ENCODE results near the gene ZFPM1.

The ZFPM1 gene

DNA sequence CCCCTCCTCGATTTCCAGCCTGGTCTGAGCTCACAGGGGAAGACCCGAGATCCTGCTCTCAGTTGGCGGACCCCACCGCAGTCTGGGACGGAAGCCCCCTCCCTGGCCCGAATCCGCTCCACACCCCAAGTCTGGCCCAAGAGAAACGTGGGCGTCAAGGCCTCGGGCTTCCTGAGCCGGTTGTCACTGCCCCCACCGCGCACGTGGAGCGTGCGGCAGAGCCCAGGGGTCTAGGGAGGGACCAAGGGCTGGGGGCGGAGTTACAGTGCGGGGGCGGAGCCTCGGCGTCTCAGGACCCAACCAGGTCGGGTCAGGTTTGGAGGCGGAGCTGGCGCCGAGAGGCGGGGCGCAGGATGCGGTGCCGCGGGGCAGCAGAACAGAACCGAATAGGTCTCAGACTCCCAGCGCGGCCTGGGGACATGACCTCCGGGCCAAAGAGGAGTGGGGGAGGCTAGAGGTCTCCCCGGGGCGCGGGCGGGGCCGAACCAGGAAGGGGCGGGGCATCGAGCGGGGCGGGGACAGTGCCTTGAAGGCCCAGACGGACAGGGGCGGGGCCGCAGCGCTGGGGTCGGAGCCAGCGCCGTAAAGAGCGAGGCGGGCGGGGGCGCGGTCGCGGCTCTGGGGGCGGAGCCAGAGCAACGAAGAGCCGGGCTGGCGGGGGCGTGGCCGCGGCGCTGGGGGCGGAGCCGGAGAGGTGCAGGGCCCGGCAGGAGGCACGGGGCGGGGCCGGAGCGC, 431 bp upstream of the ZFPM1 start:
- peak; percentile 54 to 57 for ATAC-seq

DNA sequence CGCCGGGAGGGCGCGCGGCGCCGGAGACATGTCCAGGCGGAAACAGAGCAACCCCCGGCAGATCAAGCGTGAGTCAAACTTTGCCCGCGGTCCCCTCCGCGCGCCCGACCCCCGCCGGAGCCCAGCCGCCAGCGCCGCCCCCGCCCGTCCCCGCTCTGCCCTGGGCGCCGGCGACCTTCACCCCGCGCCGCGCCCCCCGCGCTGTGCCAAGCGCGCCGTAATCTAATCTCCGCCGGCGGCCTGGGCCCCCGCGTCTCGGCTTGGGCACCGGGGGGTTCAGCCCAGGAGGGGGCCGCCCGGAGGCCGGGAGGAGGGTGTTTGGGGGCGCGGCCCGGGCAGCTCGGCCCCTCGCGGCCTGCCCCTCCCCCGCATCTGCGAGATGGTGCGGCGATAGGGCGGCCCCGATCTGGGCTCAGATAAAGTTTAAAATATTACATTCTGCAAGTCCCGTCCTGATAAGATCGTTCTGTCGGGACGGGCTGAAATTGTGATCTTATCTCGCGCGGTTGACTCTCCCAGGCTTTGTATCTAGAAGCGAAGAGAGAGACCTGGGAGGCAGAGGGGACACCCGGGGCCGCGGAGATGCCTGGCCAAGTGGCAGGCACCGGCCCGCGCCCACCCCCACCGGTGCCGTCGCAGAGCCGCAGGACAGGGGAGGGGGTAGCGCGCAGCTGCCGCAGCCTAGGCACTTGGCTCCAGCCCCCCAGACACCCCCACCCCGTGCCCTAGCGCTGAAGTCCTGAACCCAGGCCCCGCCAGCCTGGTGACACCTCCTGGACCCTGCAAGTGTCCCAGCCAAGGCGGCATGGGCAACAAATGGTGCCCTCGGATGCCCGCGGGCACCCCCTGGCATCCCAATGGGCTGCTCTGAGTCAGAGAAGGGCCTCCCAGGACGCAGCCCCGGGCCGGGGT, 787 bp downstream of the ZFPM1 start:
- no peak for ATAC-seq

DNA sequence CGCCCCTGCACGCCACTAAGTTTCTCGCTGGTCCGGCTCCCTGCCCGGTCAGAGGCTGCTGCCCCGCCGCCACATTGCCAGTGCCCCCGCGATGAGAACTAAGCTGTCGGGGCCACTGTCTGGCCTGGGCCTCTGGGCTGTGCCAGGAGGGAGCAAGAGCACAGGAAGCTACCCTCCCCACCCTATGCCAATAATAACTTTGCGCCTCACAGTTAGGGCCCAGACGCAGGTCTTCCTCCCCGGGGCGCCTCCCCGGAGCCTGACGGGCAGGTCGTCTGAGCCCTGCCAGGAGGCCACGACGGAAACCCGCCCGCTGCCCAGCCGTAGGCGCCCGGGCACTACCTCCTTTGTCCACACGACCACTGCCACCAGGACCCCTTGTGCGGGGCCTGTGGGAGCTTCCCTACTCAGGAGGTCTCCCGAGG, 1.5 kb downstream of the ZFPM1 start:
- no peak for ATAC-seq

DNA sequence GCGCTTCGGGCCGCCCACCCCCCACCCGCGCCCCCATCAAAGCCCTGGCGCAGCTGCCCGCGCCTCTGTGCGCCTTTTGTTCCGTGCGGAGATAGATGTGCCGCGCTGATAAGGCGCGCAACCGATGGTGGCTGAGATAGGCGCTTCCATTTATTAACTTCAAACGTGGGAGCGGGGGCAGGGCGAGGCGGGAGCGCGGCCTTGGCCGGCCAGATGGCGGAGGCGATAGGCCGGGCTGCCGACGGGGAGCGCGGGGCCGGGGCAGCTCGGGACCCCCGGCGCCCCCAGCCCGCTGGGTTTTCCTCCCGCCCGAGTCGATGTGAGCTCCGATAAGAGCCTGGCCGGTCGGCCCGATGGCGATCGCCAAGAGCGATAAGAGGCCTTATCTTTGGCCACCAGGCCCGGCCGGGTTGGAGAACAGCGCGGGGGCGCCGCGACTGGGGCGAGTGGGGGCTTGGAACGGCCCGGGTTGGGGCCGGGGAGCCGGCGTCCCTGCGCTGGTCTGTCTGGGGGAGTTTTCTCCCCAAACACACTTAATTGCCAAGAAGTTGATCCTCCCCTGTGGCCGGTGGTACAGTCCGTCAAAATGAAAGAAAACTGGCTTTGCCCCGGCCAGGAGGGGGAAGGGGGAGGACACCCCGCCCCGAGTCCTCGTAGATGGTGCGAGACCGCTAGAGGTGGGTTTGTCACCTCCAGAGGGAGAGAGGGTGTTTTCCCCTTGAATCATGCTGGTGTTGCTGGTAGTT, 2.7 kb downstream of the ZFPM1 start:
- ATAC-seq = peak; percentile 65 to 70

DNA sequence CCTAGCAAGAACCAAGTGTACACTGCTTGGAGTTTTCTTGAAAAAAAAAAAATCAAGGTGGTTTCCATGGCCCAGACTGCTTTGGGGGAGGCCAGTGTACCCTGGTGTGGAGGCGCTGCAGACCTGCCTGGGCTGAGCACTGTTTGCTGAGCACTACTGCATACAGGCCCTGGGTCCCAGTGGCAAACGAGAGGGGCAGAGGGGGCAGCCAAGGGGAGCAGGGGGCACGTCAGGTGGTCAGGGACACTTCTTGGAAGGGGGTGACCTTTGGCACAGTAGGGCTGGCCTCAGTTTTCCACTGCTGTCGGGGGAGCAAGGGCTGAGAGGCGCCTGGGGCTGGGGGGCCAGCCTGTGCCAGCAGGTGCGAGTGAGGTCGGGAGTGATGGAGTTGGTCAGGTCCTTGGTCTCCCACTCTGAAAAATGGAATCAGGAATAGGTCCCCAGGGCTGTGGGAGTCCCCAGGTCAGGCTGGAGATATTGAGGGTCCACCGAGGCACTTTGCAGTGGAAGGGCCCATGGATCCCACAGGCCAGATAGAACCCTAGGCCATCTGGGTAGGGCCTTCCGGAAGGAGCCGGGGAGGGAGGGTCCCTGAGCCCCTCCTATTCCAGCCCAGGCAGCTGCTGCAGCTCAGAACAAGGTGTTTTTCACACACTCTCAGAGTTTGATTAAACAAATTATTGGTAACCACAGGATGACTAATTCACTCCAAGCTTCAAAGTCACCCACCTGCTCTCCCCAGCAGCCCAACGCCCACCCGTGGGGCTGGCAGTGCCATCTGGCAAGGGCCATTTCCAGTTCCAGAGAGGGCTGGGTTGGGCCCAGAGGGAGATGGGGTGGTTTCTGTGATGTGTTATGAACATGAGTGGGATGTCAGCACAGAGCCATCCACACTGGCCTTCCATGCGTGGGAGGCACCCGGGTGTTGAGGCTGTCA, 3.5 kb downstream of the ZFPM1 start:
- ATAC-seq = peak; percentile 25 to 31

DNA sequence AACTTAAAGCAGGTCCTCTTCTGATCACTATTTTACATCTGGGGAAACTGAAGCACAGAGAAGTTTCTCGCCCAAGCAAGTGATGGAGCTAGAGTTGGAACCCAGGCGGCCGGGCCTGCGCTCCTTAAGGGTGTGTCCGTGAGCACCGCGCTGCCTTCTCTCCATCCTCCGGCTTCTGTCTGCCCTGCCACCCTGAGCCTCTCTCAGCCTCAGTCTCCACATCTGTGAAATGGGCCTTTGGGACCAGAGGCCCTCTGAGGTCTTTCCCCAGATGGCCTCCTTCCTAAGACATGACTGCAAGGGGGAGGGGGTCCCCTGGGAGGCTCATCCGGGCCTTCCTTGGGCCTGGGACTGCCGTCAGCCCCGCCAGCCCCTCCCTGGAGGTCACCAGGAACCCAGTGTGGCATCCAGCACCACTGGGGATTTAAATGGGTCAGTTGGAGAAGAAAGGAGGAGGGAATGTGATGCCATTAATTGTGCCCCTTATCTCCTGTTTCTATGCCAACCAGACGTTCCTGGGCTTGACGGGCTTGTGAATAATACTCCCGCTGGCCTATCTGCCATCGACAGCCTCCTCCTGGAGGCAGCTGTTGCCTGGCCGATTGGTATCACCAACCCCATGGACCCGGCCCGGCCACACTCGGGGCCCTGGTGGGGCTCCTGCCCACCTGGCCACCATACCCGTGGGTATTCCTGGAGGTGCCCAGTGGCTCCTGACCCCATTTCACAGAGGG, 5.1 kb downstream of the ZFPM1 start:
- no peak for ATAC-seq

DNA sequence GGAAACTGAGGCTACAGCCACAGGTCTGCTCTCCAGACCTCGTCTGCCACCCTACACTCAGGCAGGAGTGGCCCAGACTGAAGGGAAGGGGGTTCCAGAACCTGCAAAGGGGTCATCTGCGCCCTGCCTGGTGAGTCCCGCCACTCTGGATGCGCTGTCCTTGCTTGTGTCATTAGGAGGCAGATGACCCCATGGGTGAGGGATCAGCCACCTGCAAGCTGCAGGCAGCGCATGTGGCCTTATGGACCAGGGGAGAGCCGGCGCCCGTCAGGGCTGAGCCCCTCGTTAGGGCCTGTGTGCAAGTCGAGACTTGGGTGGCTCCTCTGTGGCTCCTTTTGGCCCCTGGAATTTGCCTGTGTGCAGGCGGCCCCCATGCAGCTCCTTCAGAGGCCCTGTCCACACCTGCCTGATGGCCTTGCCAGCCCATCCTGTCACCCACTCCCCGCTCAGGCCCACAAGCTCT, 5.7 kb downstream of the ZFPM1 start:
- ATAC-seq = no peak

DNA sequence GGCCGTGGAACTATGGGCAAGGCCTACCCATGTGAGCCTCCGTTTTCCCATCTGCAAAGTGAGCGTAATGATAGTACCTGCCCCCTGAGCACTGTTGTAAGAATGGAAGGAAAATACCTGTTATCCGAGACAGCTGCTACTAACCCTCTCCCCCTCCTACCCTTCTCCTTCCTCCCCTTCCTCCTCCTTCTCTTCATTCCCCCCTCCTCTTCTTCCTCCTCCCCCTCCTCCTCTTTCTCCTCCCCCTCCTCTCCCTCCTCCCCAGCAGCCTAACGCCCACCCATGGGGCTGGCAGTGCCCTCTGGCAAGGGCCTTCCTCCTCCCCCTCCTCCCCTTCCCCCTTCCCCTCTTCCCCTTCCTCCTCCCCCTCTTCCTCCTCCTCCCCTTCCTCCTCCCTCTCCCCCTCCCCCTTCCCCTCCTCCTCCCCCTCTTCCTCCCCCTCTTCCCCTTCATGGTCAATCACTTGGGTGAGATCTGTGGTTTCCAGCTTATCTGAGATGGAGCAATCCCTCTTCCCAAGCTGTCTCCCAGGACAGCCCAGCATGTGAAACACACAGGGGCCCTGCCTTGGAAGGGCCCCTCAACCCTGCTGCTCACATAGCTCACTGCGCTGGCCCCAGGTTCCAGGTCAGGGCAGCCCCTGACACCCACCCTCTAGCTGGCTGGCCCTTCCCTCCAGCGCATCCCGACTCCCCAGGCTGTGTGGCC, 6.4 kb downstream of the ZFPM1 start:
- no peak for ATAC-seq

DNA sequence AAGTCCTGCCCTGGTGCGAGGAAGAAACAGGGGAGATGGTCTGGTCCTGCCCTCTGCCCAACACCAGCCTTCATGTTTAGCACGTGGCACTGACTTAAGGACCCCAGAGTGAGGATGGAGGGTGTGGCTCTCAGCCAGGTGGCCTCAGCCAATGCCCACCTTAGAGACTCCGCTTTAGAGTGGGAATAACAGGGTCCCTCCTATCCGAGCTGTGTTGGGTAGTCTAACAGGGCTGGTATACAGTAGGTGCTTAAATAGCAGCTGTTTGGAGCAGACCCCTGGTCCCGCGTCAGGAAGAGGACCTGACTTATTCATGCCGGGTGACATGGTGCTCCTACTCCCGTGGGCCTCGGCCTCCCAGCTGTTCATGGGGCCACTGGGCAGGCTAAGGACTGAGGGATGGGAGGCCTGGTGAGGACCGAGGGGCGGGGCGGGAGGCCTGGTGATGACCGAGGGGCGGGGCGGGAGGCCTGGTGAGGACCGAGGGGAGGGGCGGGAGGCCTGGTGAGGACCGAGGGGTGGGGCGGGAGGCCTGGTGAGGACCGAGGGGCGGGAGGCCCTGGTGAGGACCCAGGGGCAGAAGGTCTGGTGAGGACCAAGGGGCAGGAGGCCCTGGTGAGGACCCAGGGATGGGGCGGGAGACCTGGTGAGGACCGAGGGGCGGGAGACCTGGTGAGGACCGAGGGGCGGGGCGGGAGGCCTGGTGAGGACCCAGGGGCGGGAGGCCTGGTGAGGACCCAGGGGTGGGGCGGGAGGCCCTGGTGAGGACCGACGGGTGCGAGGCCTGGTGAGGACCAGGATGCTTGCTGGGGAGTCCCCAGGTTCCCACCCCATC, 7.6 kb downstream of the ZFPM1 start:
- no peak for ATAC-seq

DNA sequence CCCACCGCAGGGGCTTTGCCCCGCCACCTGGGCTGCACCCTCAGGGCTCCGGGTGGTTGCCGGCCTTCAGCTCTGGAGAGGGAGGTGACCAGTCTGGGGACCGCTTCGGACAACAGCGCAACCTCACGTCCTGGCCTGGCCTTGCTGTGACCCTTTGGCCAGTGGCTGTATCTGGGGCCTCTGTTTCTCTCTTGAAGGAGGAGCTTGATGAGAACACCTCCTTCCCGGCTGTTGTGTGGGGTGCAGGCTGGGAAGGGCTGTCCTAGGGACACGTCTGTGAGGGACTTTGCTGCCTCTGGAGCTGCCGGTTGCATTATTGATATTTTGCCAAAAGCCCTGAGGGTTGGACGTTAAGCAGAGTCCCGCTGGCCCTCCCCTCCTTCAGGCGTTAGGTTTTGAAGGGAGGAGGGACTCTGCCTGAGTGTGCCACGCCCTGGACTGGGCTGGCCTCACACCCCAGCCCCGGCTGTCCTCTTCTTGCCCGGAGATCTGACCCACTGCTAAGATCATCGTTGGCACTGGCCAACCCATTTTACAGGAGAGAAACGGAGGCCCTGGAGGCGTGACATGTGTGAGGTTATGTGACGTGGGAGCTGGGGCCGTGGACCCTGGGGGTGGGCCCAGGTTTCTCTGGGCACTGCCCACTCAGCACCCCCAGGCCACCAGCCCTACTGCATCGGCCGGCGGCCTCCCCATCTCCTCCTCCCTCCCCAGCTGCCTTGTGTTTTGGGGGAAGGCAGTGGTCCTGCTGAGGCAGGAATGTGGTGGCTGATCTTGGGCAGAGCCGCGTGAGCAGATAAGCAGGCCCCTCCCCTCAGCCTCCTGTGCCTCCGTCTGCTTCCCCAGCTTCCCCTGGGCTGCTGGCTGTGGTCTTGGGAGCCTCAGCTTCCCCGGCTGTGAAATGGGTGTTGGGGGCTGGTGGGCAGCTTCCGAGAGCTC, 8.5 kb downstream of the ZFPM1 start:
- no peak for ATAC-seq

DNA sequence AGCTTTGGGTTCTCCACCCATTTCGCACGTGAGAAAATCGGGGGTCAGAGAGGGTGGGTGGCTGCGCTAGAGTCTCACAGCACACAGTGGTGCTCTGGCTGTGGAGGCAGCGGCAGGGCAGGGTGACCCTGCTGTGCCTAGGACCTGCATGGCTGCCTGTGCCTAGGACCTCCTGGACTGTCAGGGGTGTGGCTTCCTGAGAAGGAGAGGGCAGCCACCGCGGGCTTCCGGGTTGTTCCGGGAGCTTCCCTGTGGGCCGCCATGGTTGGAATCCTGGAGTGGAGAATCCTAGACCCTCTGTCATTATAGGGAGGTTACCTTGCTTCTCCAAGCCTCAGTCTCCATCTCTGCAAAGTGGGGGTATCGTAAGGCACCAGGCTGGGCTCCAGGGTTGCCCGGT, 9.3 kb downstream of the ZFPM1 start:
- ATAC-seq = no peak

DNA sequence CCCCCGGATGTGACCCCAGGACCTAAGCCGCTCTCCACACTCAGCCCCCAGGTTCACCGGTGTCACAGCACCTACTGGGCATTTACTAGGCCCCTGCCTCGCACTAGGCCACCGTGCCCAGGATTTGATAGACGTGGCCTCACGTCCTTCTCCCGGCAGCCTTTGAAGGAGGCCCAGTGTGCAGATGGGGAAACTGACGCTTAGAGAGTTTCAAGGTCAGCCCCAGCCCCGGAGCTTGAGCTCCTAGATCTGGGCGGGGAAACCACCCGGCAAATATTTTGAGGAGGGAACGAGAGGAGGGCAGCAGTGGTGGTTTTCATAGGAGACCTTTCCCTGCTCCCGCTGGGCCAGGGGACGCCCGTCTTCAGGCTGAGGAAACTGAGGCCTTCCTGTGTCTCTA, 10.3 kb downstream of the ZFPM1 start:
- no peak for ATAC-seq

DNA sequence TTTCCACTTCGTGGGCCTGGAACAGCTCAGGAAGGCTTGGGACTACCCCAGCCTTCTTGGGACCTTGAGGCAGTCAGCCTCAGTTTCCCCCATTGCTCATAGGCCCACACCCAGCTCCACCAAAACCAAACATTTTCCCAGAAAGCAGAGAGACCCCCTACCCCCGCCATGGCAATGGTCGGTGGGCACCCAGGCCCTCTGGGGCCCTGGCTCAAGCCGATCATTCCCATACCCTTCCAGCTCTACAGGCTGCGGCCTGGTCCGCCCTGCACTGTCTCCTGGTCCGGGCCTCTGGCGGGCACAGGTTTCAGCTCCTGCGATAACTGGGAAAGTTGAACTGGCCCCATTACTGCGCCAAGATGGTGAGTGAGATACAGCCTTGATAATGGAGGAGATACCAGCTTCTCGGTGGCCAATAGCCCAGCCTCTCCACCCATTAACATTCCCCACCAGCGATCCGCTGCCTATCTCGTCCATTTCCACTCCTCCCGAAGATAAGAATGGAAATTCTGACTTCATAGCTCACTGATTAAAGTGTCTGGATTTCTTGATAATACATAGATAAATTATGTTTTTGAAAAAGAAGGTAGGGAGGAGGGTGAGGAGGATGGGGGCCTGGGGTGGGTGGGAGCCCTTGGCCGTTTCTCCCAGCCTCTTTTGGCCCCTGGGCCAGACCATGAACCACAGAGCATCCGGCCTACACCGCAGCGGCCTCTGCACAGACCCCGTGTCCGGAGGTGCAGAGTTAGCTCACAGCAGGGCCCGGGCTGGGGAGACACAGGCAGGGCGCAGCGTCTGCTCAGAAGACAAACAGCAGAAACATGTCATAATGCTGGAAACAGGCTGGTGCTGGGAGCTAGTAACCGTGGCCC, 11.6 kb downstream of the ZFPM1 start:
- no peak for ATAC-seq

DNA sequence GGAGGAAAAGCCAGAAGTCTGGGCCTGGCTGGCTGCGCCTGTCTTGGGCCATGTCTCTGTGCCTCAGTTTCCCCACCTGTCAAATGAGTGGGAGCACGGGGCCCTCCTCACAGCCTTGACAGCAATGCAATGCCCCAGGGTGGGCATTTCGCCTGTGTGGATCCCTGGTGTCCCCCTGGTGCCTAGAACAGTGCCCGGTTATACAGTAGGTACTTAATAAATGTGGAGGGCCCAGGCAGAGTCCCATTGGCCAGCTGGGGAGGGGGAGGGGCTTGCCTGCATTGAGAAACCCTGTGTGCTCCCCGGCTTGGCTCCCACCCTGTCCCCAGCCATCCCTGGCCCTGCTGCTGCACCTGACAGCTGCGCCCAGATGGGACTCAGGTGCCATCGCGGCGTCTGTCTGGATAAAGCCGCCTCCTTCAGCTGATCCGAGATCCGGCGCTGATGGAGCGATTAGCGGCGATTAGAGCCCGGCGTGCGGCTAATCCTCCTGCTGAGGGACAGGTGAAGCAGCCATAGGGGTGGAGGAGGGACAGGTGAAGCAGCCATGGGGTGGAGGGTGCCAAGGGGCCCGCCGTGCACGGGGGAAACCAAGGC, 12.4 kb downstream of the ZFPM1 start:
- no peak for ATAC-seq

DNA sequence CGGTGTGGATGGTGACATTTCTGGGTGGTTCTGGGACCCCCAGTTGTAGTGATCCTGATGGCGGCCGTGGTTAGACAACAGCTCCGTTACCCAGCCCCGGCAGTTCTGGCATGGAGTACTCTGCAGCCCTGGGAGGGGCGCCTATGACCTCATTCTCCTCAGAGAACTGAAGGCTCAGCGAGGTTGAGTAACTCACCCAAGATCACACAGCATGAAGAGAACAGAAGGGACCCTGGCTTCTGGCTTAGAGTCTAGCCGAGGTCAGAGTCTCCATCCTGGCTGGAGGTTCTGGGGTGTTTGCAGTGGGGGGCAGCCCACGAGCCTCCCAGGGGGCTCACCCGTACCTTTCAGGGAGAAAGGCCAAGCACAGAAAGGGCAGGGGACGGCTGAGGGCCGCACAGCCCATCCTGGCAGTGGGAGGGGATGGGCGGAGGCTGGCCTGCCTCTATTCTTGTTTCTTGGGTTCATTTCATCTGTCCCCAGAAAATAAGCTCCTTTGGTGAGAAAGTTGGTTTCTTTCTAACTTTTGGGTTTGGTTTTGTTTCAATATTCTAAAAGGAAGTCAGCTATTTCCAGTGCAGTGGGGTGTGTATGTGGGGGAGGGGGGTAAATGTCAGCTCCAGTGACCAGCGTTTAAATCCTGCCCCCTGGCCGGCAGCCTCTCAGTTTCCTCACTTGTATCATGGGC, 13.2 kb downstream of the ZFPM1 start:
- ATAC-seq = peak; percentile 62 to 65

DNA sequence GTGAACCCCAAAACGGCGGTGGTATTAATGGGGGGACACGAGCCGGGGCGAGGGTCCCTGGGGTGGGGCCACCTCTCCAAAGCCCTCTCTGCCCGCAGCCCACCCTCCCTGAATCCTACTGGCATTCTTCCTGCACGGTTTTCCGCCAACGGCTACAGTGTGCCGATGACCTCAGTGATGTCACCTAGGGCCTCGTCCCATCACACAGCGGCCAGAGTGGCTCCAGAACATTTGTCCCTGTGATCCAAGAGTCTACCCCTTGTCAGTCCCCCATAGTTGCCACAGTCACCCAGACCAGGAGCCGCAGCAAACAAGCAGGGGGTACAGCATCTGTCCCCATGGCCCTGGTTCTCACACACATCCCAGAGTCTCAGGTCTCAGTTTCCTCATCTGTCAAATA, 13.9 kb downstream of the ZFPM1 start:
- ATAC-seq = no peak

Measured in activated CD4-positive, CD25-positive, alpha-beta regulatory T cell treated with anti-CD3 and anti-CD28 coated beads, Interleukin-2, amount 50 U/mL, for 24 hours (primary cell).